ENCODE data around the gene AVP. TPM values are rescaled to one million over a fixed set of nuclear protein-coding genes. Genes with fewer than 3 reads are reported as not detected.
A peak's percentile ranks its signal among the peaks of the same experiment; 100 is the strongest.

AVP gene
- total and polyA plus RNA-seq, 2 of the 13 experiments (the other 11 are each of a cell fraction or from before 2014, with no cell fraction given), result 0.12 TPM; not detected in 1

DNA sequence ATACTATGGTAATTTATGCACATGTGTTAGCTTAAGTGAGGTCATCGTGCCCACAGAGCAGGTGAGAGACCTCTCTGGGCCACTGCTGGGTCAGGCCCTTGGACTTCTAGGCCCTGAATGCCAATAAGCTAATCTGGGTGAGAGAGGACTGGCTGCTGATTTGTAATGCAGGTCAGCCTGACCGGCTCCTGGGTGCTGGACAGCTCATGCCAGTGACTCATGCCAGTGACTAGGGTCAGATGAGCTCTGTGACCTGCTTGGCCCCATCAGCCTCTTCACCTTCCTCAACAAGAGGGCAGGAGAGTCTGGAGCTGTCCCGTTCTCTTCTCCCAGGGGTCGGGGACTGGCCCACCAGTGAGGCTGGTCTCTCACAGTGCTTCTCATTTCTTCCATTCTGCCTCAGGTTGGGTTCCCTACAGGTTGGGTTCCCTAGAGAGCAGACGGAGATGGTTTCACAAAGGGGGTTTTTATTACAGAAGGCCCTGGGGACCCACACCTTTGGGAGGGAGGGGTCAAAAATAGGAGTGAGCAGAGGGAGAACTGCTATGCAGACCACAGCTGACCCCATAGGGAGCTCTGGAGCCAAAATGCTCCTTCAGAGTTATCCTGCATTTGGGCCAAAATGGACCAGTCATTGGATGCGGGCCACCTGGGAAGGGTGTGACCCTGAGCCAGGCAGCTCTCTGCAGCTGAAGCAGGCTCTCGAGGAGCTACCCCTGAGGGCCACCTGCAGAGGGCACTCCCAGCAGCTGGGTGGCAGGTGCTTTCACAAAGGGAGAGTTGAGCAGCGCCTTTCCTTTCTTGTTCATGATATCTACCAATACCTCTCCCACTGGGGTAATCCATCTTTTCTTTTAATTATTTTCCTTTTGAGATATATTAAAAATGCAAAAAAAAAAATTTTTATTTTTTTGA, 15.3 kb downstream of the AVP start (continued):
- no peak for TF ChIP-seq SIN3A (IDR thresholded peaks at IDR 0.05; ENCODE audit: borderline replicate concordance, low read depth, low read length)
- TF ChIP-seq FUBP1 (CRISPR knock-in tag; IDR thresholded peaks at IDR 0.05; ENCODE audit: borderline replicate concordance), result no peak
- no peak for TF ChIP-seq RNF219 (CRISPR knock-in tag; IDR thresholded peaks at IDR 0.05)
- TF ChIP-seq KLF16 (CRISPR knock-in tag; IDR thresholded peaks at IDR 0.05), result no peak
- TF ChIP-seq BHLHE40 (IDR thresholded peaks at IDR 0.05; ENCODE audit: low read length), result 0 out of 2 replicates have a peak, but pooled peaks have one; percentile 32
- no peak for TF ChIP-seq ZNF572 (CRISPR knock-in tag; IDR thresholded peaks at IDR 0.05)
- no peak for TF ChIP-seq PBX3 (CRISPR knock-in tag; IDR thresholded peaks at IDR 0.05; ENCODE audit: borderline replicate concordance)
- no peak for TF ChIP-seq GTF3A (CRISPR knock-in tag; conservative IDR thresholded peaks at IDR 0.05)
- TF ChIP-seq ZNF672 (CRISPR knock-in tag; IDR thresholded peaks at IDR 0.05), result no peak
- TF ChIP-seq ZNF761 (CRISPR knock-in tag; conservative IDR thresholded peaks at IDR 0.05), result no peak
- TF ChIP-seq, protein P1, sequence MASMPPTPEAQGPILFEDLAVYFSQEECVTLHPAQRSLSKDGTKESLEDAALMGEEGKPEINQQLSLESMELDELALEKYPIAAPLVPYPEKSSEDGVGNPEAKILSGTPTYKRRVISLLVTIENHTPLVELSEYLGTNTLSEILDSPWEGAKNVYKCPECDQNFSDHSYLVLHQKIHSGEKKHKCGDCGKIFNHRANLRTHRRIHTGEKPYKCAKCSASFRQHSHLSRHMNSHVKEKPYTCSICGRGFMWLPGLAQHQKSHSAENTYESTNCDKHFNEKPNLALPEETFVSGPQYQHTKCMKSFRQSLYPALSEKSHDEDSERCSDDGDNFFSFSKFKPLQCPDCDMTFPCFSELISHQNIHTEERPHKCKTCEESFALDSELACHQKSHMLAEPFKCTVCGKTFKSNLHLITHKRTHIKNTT (CRISPR knock-in tag; IDR thresholded peaks at IDR 0.05), result no peak
- TF ChIP-seq FOXP4 (CRISPR knock-in tag; IDR thresholded peaks at IDR 0.05), result no peak
- TF ChIP-seq NFIB (CRISPR knock-in tag; IDR thresholded peaks at IDR 0.05; ENCODE audit: borderline replicate concordance), result no peak
- TF ChIP-seq IRF9 (CRISPR knock-in tag; IDR thresholded peaks at IDR 0.05; ENCODE audit: borderline replicate concordance), result peak; percentile 71; the same call in 1 of the 2 replicates
- no peak for TF ChIP-seq ZNF772 (CRISPR knock-in tag; IDR thresholded peaks at IDR 0.05)
- no peak for TF ChIP-seq ZNF670 (CRISPR knock-in tag; IDR thresholded peaks at IDR 0.05; ENCODE audit: borderline replicate concordance)
- TF ChIP-seq AHR (CRISPR knock-in tag; IDR thresholded peaks at IDR 0.05), result no peak
- 0 out of 2 replicates have a peak, but pooled peaks have one; percentile 40 for TF ChIP-seq DNMT1 (CRISPR knock-in tag; IDR thresholded peaks at IDR 0.05)

All from HepG2 (cell line).